ENCODE results near the gene ENPP7.
A peak's percentile ranks its signal among the peaks of the same experiment; 100 is the strongest.

ENPP7 gene

GRCh38 chr17:79693419-79693818 is 37.3 kb upstream of the ENPP7 start:
- FAIRE-seq, result no peak
- no peak for DNase-seq (ENCODE audit: insufficient read length)
- no peak for TF ChIP-seq POLR2AphosphoS5 (IDR thresholded peaks at IDR 0.05; ENCODE audit: low read depth, low read length)
- TF ChIP-seq TAF1 (IDR thresholded peaks at IDR 0.05; ENCODE audit: borderline replicate concordance, low read depth, low read length), result no peak
- no peak for TF ChIP-seq POLR2A (IDR thresholded peaks at IDR 0.05; ENCODE audit: low read depth, low read length)

- FAIRE-seq (no peak), DNase-seq (ENCODE audit: insufficient read length) (no peak)
- TF ChIP-seq TAF1 (IDR thresholded peaks at IDR 0.05; ENCODE audit: borderline replicate concordance, low read depth, low read length), result no peak
- no peak for TF ChIP-seq POLR2AphosphoS5 (IDR thresholded peaks at IDR 0.05; ENCODE audit: low read depth, low read length)
- TF ChIP-seq POLR2A (IDR thresholded peaks at IDR 0.05; ENCODE audit: low read depth, low read length), result no peak
These were observed 35.4 kb upstream of the ENPP7 start for GRCh38 chr17:79695293-79695790.

- TF ChIP-seq POLR2AphosphoS5 (IDR thresholded peaks at IDR 0.05; ENCODE audit: low read depth, low read length) (no peak), POLR2A (IDR thresholded peaks at IDR 0.05; ENCODE audit: low read depth, low read length) (no peak), TAF1 (IDR thresholded peaks at IDR 0.05; ENCODE audit: borderline replicate concordance, low read depth, low read length) (no peak)
- DNase-seq (ENCODE audit: insufficient read length) (no peak), FAIRE-seq (no peak)
These were observed 34.7 kb upstream of the ENPP7 start for GRCh38 chr17:79695797-79696609.

GRCh38 chr17:79696610-79696982 is 34.1 kb upstream of the ENPP7 start:
- no peak for FAIRE-seq

GRCh38 chr17:79698146-79698846 is 32.4 kb upstream of the ENPP7 start:
- FAIRE-seq, result no peak

More at GRCh38 chr17:79696610-79696982, 34.1 kb upstream of the ENPP7 start:
- TF ChIP-seq POLR2AphosphoS5 (IDR thresholded peaks at IDR 0.05; ENCODE audit: low read depth, low read length), result no peak
- no peak for TF ChIP-seq POLR2A (IDR thresholded peaks at IDR 0.05; ENCODE audit: low read depth, low read length)
- no peak for TF ChIP-seq TAF1 (IDR thresholded peaks at IDR 0.05; ENCODE audit: borderline replicate concordance, low read depth, low read length)
- no peak for DNase-seq (ENCODE audit: insufficient read length)

GRCh38 chr17:79699386-79700036 is 31.2 kb upstream of the ENPP7 start:
- no peak for DNase-seq (ENCODE audit: insufficient read length)
- FAIRE-seq, result peak; percentile 64

More at GRCh38 chr17:79698146-79698846, 32.4 kb upstream of the ENPP7 start:
- TF ChIP-seq TAF1 (IDR thresholded peaks at IDR 0.05; ENCODE audit: borderline replicate concordance, low read depth, low read length), result no peak
- TF ChIP-seq POLR2A (IDR thresholded peaks at IDR 0.05; ENCODE audit: low read depth, low read length), result no peak
- no peak for TF ChIP-seq POLR2AphosphoS5 (IDR thresholded peaks at IDR 0.05; ENCODE audit: low read depth, low read length)
- DNase-seq (ENCODE audit: insufficient read length), result no peak

GRCh38 chr17:79700592-79700991 is 30.2 kb upstream of the ENPP7 start:
- FAIRE-seq, result no peak
- no peak for DNase-seq (ENCODE audit: insufficient read length)
- no peak for TF ChIP-seq TAF1 (IDR thresholded peaks at IDR 0.05; ENCODE audit: borderline replicate concordance, low read depth, low read length)
- no peak for TF ChIP-seq POLR2A (IDR thresholded peaks at IDR 0.05; ENCODE audit: low read depth, low read length)
- no peak for TF ChIP-seq POLR2AphosphoS5 (IDR thresholded peaks at IDR 0.05; ENCODE audit: low read depth, low read length)

More at GRCh38 chr17:79699386-79700036, 31.2 kb upstream of the ENPP7 start:
- TF ChIP-seq POLR2A (IDR thresholded peaks at IDR 0.05; ENCODE audit: low read depth, low read length) (no peak), POLR2AphosphoS5 (IDR thresholded peaks at IDR 0.05; ENCODE audit: low read depth, low read length) (no peak), TAF1 (IDR thresholded peaks at IDR 0.05; ENCODE audit: borderline replicate concordance, low read depth, low read length) (no peak)

- no peak for FAIRE-seq
- DNase-seq (ENCODE audit: insufficient read length), result no peak
These were observed 28.7 kb upstream of the ENPP7 start for GRCh38 chr17:79702034-79702433.

GRCh38 chr17:79702550-79703236 is 28.1 kb upstream of the ENPP7 start:
- FAIRE-seq (no peak), DNase-seq (ENCODE audit: insufficient read length) (no peak)
- TF ChIP-seq POLR2A (IDR thresholded peaks at IDR 0.05; ENCODE audit: low read depth, low read length) (no peak), POLR2AphosphoS5 (IDR thresholded peaks at IDR 0.05; ENCODE audit: low read depth, low read length) (no peak), TAF1 (IDR thresholded peaks at IDR 0.05; ENCODE audit: borderline replicate concordance, low read depth, low read length) (no peak)

More at GRCh38 chr17:79702034-79702433, 28.7 kb upstream of the ENPP7 start:
- TF ChIP-seq POLR2AphosphoS5 (IDR thresholded peaks at IDR 0.05; ENCODE audit: low read depth, low read length), result no peak
- TF ChIP-seq POLR2A (IDR thresholded peaks at IDR 0.05; ENCODE audit: low read depth, low read length), result no peak
- TF ChIP-seq TAF1 (IDR thresholded peaks at IDR 0.05; ENCODE audit: borderline replicate concordance, low read depth, low read length), result no peak

- FAIRE-seq (no peak), DNase-seq (ENCODE audit: insufficient read length) (no peak)
- no peak for TF ChIP-seq TAF1 (IDR thresholded peaks at IDR 0.05; ENCODE audit: borderline replicate concordance, low read depth, low read length)
- TF ChIP-seq POLR2AphosphoS5 (IDR thresholded peaks at IDR 0.05; ENCODE audit: low read depth, low read length), result no peak
- TF ChIP-seq POLR2A (IDR thresholded peaks at IDR 0.05; ENCODE audit: low read depth, low read length), result no peak
These were observed 26.1 kb upstream of the ENPP7 start for GRCh38 chr17:79704691-79705090.
